H9 (cell line): ENCODE results near the gene RSPO1. TPM values are rescaled to one million over a fixed set of nuclear protein-coding genes. Genes with fewer than 3 reads are reported as not detected.

Source experiments
- DNase-seq: peaks from one replicate; pipeline ENCODE4 v3.0.0-alpha.2; 2017
- H2AFZ ChIP-seq: one replicate; pipeline ENCODE4 v1.6.1; 2013; ENCODE audit warnings: mild to moderate bottlenecking, low read length, control low read depth, moderate library complexity
- H2AK5ac ChIP-seq: 2 replicates; pipeline ENCODE4 v1.6.1; 2013; ENCODE audit warnings: low read length, control low read depth, mixed read lengths; ENCODE audit not compliant: insufficient read length
- H2BK120ac ChIP-seq: one replicate; pipeline ENCODE4 v1.6.1; 2013; ENCODE audit warnings: low read depth, mild to moderate bottlenecking, low read length, control low read depth, inconsistent platforms; ENCODE audit not compliant: poor library complexity, severe bottlenecking
- H2BK12ac ChIP-seq: 2 replicates; pipeline ENCODE4 v1.6.1; 2013; ENCODE audit warnings: low read length, control low read depth, mixed read lengths, low read depth; ENCODE audit not compliant: insufficient read length
- H2BK15ac ChIP-seq: 2 replicates; pipeline ENCODE4 v1.6.1; 2013; ENCODE audit warnings: low read depth, low read length, control low read depth
- H2BK20ac ChIP-seq: one replicate; pipeline ENCODE4 v1.6.1; 2013; ENCODE audit warnings: low read depth, mild to moderate bottlenecking, low read length, control low read depth, inconsistent platforms; ENCODE audit not compliant: poor library complexity, severe bottlenecking
- H2BK5ac ChIP-seq: 2 replicates; pipeline ENCODE4 v1.6.1; 2013; ENCODE audit warnings: low read length, control low read depth, mixed read lengths; ENCODE audit not compliant: insufficient read length
- H3K14ac ChIP-seq: 2 replicates; pipeline ENCODE4 v1.6.1; 2013; ENCODE audit warnings: low read length, control low read depth; ENCODE audit not compliant: insufficient read depth
- H3K18ac ChIP-seq: 2 replicates; pipeline ENCODE4 v1.6.1; 2013; ENCODE audit warnings: low read depth, mild to moderate bottlenecking, mixed read lengths, low read length, control low read depth; ENCODE audit not compliant: insufficient read length
- H3K23ac ChIP-seq: 2 replicates; pipeline ENCODE4 v1.6.1; 2013; ENCODE audit warnings: low read length, control low read depth, mixed read lengths, low read depth; ENCODE audit not compliant: insufficient read length
- H3K23me2 ChIP-seq: 2 replicates; pipeline ENCODE4 v1.6.1; 2013; ENCODE audit warnings: low read depth, mild to moderate bottlenecking, mixed read lengths, low read length, control low read depth; ENCODE audit not compliant: insufficient read length, poor library complexity, severe bottlenecking
- H3K27ac ChIP-seq: 2 replicates; pipeline ENCODE4 v1.5.1; 2013; ENCODE audit warnings: low read length, control low read depth, mixed read lengths, low read depth; ENCODE audit not compliant: insufficient read length
- H3K27me3 ChIP-seq: 2 replicates; pipeline ENCODE4 v1.6.1; 2013; ENCODE audit warnings: low read length, control low read depth, inconsistent platforms; ENCODE audit not compliant: insufficient read depth
- H3K4ac ChIP-seq: 2 replicates; pipeline ENCODE4 v1.6.1; 2013; ENCODE audit warnings: low read depth, mild to moderate bottlenecking, control low read depth, inconsistent platforms, low read length, moderate library complexity
- H3K4me1 ChIP-seq: 2 replicates; pipeline ENCODE4 v1.6.1; 2013; ENCODE audit warnings: low read length, control low read depth, inconsistent platforms; ENCODE audit not compliant: insufficient read depth
- H3K4me2 ChIP-seq: 2 replicates; pipeline ENCODE4 v1.6.1; 2013; ENCODE audit warnings: low read length, control low read depth, mixed read lengths; ENCODE audit not compliant: insufficient read length, insufficient read depth
- H3K56ac ChIP-seq: 2 replicates; pipeline ENCODE4 v1.6.1; 2013; ENCODE audit warnings: low read depth, mild to moderate bottlenecking, mixed read lengths, low read length, control low read depth; ENCODE audit not compliant: insufficient read length
- H3K79me1 ChIP-seq: 2 replicates; pipeline ENCODE4 v1.6.1; 2013; ENCODE audit warnings: low read depth, mild to moderate bottlenecking, moderate library complexity, low read length, control low read depth, inconsistent platforms; ENCODE audit not compliant: insufficient read depth, poor library complexity, severe bottlenecking
- H3K79me2 ChIP-seq: 2 replicates; pipeline ENCODE4 v1.6.1; 2013; ENCODE audit warnings: low read length, control low read depth, inconsistent platforms; ENCODE audit not compliant: insufficient read depth
- H3K9ac ChIP-seq: 2 replicates; pipeline ENCODE4 v1.6.1; 2013; ENCODE audit warnings: low read length, control low read depth, mixed read lengths; ENCODE audit not compliant: insufficient read length; ENCODE audit errors: extremely low read depth
- H3K9me3 ChIP-seq: one replicate; pipeline ENCODE4 v1.6.1; 2013; ENCODE audit warnings: low read depth, low read length, inconsistent platforms; ENCODE audit not compliant: control insufficient read depth
- H3T11ph ChIP-seq: one replicate; pipeline ENCODE4 v1.6.1; 2013; ENCODE audit warnings: mild to moderate bottlenecking, low read length, control low read depth, inconsistent platforms
- H4K20me1 ChIP-seq: one replicate; pipeline ENCODE4 v1.6.1; 2013; ENCODE audit not compliant: control insufficient read depth, insufficient read length, insufficient read depth
- H4K5ac ChIP-seq: 2 replicates; pipeline ENCODE4 v1.6.1; 2013; ENCODE audit warnings: low read depth, mild to moderate bottlenecking, mixed read lengths, low read length, control low read depth; ENCODE audit not compliant: insufficient read length
- H4K8ac ChIP-seq: replicated peaks from 2 replicates; pipeline ENCODE4 v1.6.1; 2013; ENCODE audit warnings: low read length, control low read depth, mixed read lengths, low read depth; ENCODE audit not compliant: insufficient read length
- H4K91ac ChIP-seq: 2 replicates; pipeline ENCODE4 v1.6.1; 2013; ENCODE audit warnings: low read depth, mild to moderate bottlenecking, moderate library complexity, mixed read lengths, low read length, control low read depth; ENCODE audit not compliant: insufficient read length
- H3K27ac Mint-ChIP-seq, 3 experiments: 2 replicates in 2 of 3; 3 replicates in 1 of 3; pipeline ENCODE4 v1.8.0; 2020 to 2021; ENCODE audit warnings: mixed read lengths in 3 of 3, mild to moderate bottlenecking in 1 of 3, moderate library complexity in 1 of 3
- H3K27me3 Mint-ChIP-seq: 2 replicates; pipeline ENCODE4 v1.8.0; 2021; ENCODE audit warnings: low read depth, mild to moderate bottlenecking, moderate library complexity, mixed read lengths
- H3K36me3 Mint-ChIP-seq, 3 experiments: 2 replicates in 2 of 3; 3 replicates in 1 of 3; pipeline ENCODE4 v1.8.0; 2020 to 2021; ENCODE audit warnings: low read depth in 3 of 3, mixed read lengths in 3 of 3; ENCODE audit not compliant: insufficient read depth in 1 of 3
- H3K4me1 Mint-ChIP-seq, 2 experiments: 2 replicates each; pipeline ENCODE4 v1.8.0; 2020; ENCODE audit warnings: mixed read lengths in 2 of 2
- H3K4me3 Mint-ChIP-seq, 2 experiments: 2 replicates in 1 of 2; 3 replicates in 1 of 2; pipeline ENCODE4 v1.8.0; 2020 to 2021; ENCODE audit warnings: mild to moderate bottlenecking in 2 of 2, mixed read lengths in 2 of 2, moderate library complexity in 1 of 2
- H3K9me3 Mint-ChIP-seq, 2 experiments: 2 replicates in 1 of 2; 3 replicates in 1 of 2; pipeline ENCODE4 v1.8.0; 2020; ENCODE audit warnings: mild to moderate bottlenecking in 2 of 2, mixed read lengths in 2 of 2, moderate library complexity in 1 of 2
- CTCF ChIP-seq: fragments of 200-600 bp; sonication (generic); conservative IDR thresholded peaks from 3 replicates; pipeline ENCODE4 v1.8.0; 2021; ENCODE audit warnings: antibody characterized with exemption, mild to moderate bottlenecking
- total RNA-seq: library from RNA; stranded (reverse); gene quantifications from 2 replicates; pipeline ENCODE4 v1.2.1, GENCODE V29; 2021

Gene RSPO1
- total RNA-seq, 1 experiment from 2014 or later: 0.35 TPM

GRCh38 chr1:37655274-37655673 is 20.6 kb upstream of the RSPO1 start:
- Histone ChIP-seq H2BK20ac (no peak overlapping the region), H3K79me1 (no peaks in the 10 kb centered on the region), H2BK5ac (no peak overlapping the region), H2BK120ac (no peak overlapping the region), H3K27me3 (no peaks in the 10 kb centered on the region; the same call in 1 of the 2 replicates), H4K91ac (no peak overlapping the region), H2AK5ac (no peak overlapping the region), H3K27ac (no peak overlapping the region), H3K4me2 (no peak overlapping the region), H3K79me2 (no peaks in the 10 kb centered on the region), H4K5ac (no peak overlapping the region), H2AFZ (no peak overlapping the region), H3K14ac (no peak overlapping the region), H2BK12ac (no peak overlapping the region), H3T11ph (no peak overlapping the region), H3K56ac (no peak overlapping the region), H3K23me2 (no peaks in the 10 kb centered on the region), H3K4ac (no peak overlapping the region), H2BK15ac (no peak overlapping the region), H3K23ac (no peak overlapping the region), H3K9me3 (no peaks in the 10 kb centered on the region), H4K20me1 (no peaks in the 10 kb centered on the region), H4K8ac (no peak overlapping the region), H3K9ac (no peak overlapping the region), H3K4me1 (no peaks in the 10 kb centered on the region), H3K18ac (no peak overlapping the region)
- peak; percentile 32; the same call in 2 of the 3 replicates for TF ChIP-seq CTCF
- H3K27me3 Mint-ChIP-seq: peaks cover 50% of the 10 kb centered on the region
- H3K36me3 Mint-ChIP-seq: no peaks in the 10 kb centered on the region
- no peak overlapping the region for H3K27ac Mint-ChIP-seq
- peaks cover 3 to 17% of the 10 kb centered on the region in 2 experiments for H3K4me1 Mint-ChIP-seq
- no peaks in the 10 kb centered on the region; a peak in 2 of 5 replicates for H3K9me3 Mint-ChIP-seq
- H3K4me3 Mint-ChIP-seq: no peak overlapping the region
- DNase-seq: no peak
